Bone marrow (tissue), 2 donors: ENCODE measurements around the gene GNAT1.
"Not testable (repeated sequence)": the region's sequence is repeated elsewhere in the genome, so short reads cannot be mapped to it uniquely, and the experiment has no call there.

Experiments used
- DNase-seq, 2 donors: peaks; one replicate each; lab custom pipeline; 2025; lab: John Stamatoyannopoulos, UW

The GNAT1 gene

DNA sequence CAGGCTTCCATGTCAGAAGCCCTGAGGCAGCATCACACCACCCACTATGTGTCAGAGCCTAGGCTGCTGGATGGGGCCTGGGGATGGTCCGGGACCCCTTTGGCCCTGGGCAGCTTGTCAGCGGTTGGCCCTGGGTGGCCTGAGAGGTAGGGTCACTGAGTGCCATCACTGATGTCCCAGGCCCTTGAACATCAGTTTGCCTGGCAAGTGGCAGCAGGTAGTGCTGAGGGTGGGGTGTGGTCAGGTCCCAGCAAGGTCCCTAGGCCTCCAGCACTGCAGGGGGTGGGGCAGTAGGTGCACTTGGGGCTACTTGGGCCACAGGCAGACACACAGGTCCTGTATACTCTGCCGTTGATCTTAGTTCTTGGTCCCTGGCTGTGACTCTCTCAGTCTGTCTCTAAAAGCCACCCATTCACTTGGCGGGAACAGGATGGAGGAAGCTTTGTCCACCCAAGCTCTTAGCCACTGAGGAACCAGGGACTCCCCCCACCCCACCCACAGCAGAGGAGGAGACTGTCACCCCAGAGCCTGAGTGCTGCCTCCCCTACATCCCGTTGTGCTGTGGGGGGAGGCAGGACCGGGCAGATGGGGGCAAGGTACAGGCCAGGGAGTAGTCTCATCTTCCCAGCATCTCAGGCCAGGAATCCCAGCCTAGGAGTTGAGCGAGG, 50.4 kb downstream of the GNAT1 start:
- DNase-seq: no peak

- no peak for DNase-seq
Observed at GRCh38 chr3:50242381-50242770, 51.0 kb downstream of the GNAT1 start.

DNA sequence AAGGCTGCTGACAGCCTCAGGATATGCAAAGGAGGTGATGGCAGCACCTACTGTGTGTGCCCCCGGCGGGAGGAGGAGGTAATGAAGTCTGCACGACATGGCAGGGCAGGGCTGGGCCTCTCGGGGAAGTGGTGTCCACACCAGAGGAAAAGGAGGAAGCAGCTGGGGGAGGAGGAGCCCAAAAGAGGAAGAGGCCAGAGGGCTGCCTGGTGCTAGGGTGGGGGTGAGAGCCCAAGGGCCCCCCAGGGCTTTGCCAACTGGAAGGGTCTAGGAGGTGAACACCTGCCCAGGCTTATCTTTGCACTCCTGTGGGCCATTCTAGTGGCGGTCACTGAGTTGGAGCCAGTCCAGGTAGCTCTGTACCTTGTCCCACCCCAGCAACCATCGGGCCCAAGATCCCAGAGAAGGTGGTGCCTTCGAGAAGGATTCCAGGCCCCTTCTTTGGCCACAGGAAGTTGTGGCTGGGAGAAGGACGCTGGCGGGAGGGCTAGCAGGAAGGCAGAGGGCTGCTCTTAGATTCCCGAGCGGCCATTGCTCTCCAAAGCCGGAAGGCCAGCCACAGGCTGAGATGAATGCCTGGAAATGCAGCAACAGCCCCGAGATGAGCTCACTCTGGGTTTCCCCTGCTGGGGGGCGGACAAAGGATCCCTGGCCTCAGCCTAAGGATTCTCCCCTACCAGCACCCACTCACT, 51.6 kb downstream of the GNAT1 start:
- peak; percentile 78 to 98 for DNase-seq

GRCh38 chr3:50243543-50243895, 52.1 kb downstream of the GNAT1 start:
- DNase-seq: no peak

DNA sequence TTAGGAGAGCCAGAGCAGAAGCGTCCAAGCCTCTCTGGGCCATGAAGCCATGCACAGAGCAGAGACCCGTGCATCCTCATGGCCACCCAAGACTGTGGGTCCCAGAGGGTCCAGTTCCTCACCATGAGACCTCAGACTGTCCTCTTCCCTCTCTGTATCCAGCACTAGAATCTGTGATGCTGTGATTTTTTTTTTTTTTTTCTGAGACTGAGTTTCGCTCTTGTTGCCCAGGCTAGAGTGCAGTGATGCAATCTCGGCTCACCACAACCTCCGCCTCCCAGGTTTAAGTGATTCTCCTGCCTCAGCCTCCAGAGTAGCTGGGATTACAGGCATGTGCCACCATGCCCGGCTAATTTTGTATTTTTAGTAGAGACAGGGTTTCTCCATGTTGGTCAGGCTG, 53.4 kb downstream of the GNAT1 start:
- not testable (repeated sequence) for DNase-seq

DNA sequence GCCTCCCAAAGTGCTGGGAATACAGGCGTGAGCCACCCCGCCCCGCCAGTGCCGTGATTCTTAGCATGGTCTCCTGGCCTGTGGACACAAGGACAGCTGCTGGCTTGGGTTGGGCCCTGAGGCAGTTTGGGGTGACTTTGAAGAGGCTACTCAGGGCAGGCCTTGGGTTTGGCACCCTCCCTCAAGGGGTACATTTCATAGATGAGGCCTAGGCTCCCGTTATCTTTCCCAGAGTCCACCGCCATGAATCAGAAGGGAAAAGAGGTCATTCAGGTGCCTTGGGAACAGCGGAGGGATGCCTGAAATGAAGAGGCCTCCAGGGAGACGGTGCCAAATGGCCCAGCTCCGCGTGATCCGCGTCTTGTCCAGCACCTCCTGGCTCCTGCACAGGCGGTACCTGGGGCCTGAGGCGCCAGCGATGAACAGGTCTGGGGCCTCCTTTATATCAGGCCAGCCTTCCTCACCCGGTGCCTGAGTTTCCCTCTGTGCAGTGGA, 53.9 kb downstream of the GNAT1 start:
- no peak for DNase-seq

DNA sequence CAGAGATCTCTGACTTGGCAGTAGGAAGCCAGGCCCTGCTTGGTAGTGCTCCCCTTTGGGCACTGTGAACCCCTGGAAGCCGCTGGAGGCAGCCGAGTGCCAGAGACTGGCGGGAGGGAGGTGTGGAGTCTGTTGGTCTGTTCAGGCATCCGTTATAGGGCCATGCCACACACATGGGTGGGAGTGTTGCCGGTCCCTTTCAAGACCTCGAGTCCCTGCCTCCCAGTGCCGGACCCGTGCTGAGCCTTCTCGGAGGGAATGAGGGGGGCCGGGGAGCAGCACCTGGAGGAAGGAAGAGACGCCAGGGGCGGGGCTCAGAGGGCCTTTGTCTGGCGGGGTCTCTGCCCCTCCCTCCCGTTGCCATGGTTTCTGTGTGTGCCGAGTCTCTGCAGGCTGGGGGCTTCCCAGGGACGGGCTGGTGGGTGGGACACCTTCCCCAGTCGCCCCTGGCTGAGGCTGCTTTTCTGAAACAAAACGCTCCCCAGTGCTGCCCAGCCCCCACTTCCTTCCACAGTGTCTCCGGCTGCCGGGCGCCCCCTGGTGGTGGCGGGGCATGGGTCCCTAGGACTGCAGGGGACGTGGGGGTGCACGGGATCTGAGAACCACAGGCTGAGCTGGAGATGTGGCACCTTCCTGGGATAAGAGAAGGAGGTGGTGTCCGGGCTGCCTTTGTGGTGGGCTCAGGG, 54.6 kb downstream of the GNAT1 start:
- peak; percentile 87 to 88 for DNase-seq

DNA sequence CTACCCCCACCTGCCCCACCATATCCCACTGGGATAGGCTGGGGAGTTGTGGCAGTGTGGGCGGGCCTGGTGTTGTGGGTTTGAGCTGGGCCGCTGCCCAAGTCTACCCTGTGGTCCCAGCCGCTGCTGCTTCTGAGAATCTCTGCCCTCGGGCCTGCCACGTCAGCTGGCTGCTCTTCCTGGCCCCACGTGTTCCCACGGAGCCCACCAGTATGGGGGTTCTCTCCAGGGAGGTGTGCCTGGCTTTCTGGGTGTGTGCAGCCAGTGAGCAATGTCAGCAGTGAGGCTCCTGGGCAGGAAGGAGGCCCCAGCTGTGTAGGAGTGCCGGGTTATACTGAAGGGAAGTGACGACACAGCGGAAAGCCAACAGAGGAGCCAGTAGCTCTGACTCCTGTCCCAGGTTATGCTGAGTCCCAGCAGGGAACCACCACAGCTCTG, 55.1 kb downstream of the GNAT1 start:
- peak; percentile 74 to 84 for DNase-seq
